NCI-H774 (cell line): ENCODE results near the gene GTPBP8.
"Not testable (repeated sequence)": the region's sequence is repeated elsewhere in the genome, so short reads cannot be mapped to it uniquely, and the experiment has no call there.

ENCODE experiments used
- DNase-seq: peaks from one replicate; lab custom pipeline; 2025; lab: John Stamatoyannopoulos, UW

Gene GTPBP8

GRCh38 chr3:113000691-113001090, 9.9 kb downstream of the GTPBP8 start:
- no peak for DNase-seq

- DNase-seq = no peak
These were observed 11.3 kb downstream of the GTPBP8 start for GRCh38 chr3:113002037-113002436.

GRCh38 chr3:113002679-113003078, 11.9 kb downstream of the GTPBP8 start:
- no peak for DNase-seq

DNA sequence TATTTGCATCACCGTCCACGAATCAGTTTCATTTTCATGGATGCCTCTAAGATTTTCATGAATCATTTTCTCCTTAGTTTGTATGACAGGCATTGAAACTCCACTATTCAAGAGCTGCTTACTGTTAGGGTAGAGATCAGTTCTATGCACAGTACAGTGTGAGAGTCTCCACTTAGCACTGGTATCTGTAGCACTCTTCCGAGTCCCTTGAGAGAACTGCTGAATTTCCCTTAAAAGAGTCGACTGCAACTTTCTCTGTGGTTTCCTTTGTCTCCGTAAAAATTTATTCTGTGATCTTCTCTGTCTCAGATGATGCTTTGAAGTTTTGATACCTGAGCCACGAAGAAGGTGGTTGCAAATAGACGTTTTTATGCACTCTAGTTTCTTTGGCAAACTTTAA, 14.8 kb downstream of the GTPBP8 start:
- no peak for DNase-seq

GRCh38 chr3:113006359-113007056, 15.7 kb downstream of the GTPBP8 start:
- DNase-seq = no peak

- DNase-seq = no peak
These were observed 17.3 kb downstream of the GTPBP8 start for GRCh38 chr3:113008117-113008516.

- DNase-seq = no peak
These were observed 22.8 kb downstream of the GTPBP8 start for GRCh38 chr3:113013593-113013992.

- DNase-seq = no peak
These were observed 27.9 kb downstream of the GTPBP8 start for GRCh38 chr3:113018536-113019181.

GRCh38 chr3:113019182-113020137, 28.7 kb downstream of the GTPBP8 start:
- DNase-seq = peak; percentile 73

DNA sequence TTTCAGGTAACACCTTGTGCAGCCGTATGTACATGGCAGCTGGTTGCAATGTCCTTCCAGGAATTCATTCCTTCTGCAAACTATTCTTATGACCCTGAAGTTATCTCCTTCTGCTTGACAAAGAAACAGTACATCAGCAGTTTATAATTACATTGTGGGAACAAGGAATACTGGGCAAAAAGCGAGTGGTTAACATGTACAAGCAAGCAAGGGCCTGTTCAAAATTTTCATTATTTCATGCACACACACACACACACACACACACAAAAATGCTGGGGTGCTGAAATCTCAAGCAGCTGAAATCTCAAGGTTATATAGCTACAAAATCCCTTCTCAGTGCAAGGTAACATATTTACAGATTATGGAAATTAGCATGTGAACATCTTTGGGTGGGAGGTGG, 30.7 kb downstream of the GTPBP8 start:
- DNase-seq = no peak

GRCh38 chr3:113034011-113034410, 43.2 kb downstream of the GTPBP8 start:
- no peak for DNase-seq

DNA sequence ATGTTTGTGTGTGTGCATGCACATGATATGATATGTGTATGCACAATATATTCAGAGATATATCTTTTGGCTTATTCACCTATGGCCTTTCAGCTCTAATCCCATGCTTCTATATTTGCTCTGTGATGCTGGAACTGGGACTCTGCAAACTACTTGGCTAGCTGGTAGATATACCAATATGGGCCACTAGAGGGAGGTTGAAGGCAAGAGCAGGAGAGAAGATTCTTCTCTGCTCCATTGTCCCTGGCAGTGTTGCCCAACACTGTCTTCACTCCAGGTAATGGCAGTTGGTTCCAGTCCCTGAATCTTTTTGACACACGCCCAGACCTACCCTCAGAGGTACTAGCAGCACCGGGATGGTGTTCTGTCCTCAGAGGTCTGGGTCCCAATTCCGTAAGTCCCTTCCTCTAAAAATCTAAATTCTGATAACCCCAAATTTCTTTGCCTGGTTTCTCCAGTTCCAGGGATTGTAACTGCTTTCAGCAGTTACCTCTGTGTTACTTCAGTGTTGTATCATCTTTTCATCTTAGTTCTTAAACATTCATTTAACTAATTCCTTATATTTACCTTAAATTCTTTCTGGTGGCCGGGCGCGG, 44.7 kb downstream of the GTPBP8 start:
- peak; percentile 25 for DNase-seq

- DNase-seq = no peak
These were observed 47.5 kb downstream of the GTPBP8 start for GRCh38 chr3:113038328-113038727.

DNA sequence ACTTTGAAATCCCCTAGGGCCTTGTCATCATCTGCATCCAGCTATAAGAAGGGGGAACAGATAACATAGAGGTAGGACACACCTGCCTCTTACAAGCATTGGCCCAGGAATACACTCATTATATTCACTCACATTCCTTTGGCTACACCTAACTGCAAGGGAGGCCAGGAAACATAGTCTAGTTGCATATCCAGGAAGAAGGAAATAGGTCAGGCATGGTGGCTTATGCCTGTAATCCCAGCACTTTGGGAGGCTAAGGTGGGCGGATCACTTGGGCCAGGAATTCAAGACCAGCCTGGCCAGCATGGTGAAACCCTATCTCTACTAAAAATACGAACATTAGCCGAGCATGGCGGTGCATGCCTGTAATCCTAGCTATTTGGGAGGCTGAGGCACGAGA, 48.8 kb downstream of the GTPBP8 start:
- no peak for DNase-seq

GRCh38 chr3:113040231-113040630, 49.4 kb downstream of the GTPBP8 start:
- no peak for DNase-seq

DNA sequence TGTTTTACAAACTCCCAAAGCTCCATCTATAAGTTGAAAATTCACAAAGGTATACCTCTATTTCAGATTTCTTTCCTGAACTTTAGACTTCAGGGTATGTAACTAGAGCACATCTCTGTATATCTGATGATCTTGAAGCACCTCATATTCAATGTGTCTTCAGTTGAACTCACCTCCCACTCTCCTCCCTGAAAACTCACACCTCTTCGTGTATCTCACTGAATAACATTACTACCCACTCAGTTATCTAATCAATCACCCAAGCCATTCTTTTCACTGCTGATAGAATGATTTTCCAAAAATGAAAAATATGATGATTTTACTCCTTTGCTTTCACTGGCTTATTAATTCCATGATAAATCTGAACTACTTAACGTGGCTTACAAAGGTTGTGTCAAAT, 52.9 kb downstream of the GTPBP8 start:
- no peak for DNase-seq

DNA sequence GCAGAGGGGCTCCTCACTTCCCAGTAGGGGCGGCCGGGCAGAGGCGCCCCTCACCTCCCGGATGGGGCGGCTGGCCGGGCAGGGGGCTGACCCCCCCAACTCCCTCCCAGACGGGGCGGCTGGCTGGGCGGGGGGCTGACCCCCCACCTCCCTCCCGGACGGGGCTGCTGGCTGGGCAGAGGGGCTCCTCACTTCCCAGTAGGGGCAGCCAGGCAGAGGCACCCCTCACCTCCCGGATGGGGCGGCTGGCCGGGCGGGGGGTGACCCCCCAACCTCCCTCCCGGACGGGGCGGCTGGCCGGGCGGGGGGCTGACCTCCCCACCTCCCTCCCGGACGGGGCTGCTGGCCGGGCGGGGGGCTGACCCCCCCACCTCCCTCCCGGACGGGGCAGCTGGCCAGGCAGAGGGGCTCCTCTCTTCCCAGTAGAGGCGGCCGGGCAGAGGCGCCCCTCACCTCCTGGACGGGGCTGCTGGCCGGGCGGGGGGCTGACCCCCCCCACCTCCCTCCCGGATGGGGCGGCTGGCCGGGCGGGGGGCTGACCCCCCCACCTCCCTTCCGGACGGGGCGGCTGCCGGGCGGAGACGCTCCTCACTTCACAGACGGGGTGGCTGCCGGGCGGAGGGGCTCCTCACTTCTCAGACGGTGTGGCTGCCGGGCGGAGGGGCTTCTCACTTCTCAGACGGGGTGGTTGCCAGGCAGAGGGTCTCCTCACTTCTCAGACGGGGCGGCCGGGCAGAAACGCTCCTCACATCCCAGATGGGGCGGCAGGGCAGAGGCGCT, 55.6 kb downstream of the GTPBP8 start:
- not testable (repeated sequence) for DNase-seq

DNA sequence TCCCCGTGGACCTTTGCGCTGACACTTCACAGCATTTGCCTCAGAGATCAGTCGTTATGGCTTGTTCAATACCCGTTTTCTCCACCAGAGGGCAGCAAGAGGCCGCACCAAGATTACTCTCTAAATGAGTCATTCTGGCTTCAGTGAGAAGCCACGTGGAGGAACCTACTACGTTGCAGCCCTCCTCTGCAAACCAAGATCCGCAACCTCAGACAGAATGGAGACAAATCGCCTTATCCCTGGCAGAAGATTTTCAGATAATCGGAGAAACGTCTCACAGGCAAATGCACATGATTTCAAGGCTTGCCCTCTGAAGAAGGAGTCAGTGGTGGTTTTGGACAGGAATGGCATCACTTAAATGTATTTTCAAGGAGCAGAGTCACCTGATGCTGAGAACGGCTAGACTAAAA, 60.5 kb downstream of the GTPBP8 start:
- peak; percentile 45 for DNase-seq
